Karpas-422 (cell line): ENCODE results near the gene PLEKHA5. TPM values are rescaled to one million over a fixed set of nuclear protein-coding genes. Genes with fewer than 3 reads are reported as not detected.

Experiments used
- DNase-seq: peaks from one replicate; pipeline ENCODE4 v3.0.0-alpha.2; 2015
- H2AFZ ChIP-seq: fragments of 200-600 bp; sonication (generic); 2 replicates; pipeline ENCODE4 v1.6.1; 2014; ENCODE audit warnings: antibody characterized with exemption, low read length, mixed read lengths
- H3K27ac ChIP-seq: fragments of 200-600 bp; sonication (generic); 2 replicates; pipeline ENCODE4 v1.5.1; 2014; ENCODE audit warnings: mild to moderate bottlenecking, low read length, moderate library complexity
- H3K27me3 ChIP-seq: fragments of 200-600 bp; sonication (generic); 2 replicates; pipeline ENCODE4 v1.6.1; 2014; ENCODE audit warnings: low read length, mixed read lengths
- H3K36me3 ChIP-seq: fragments of 200-600 bp; sonication (generic); 2 replicates; pipeline ENCODE4 v1.6.1; 2014; ENCODE audit warnings: low read length, mixed read lengths; ENCODE audit not compliant: insufficient read depth
- H3K4me1 ChIP-seq: fragments of 200-600 bp; sonication (generic); 2 replicates; pipeline ENCODE4 v1.6.1; 2014; ENCODE audit warnings: mild to moderate bottlenecking, low read length, mixed read lengths
- H3K4me2 ChIP-seq: fragments of 200-600 bp; sonication (generic); 2 replicates; pipeline ENCODE4 v1.6.1; 2014; ENCODE audit warnings: low read length, low read depth, mild to moderate bottlenecking; ENCODE audit not compliant: poor library complexity, severe bottlenecking
- H3K4me3 ChIP-seq: fragments of 200-600 bp; sonication (generic); 2 replicates; pipeline ENCODE4 v1.5.1; 2014; ENCODE audit warnings: mild to moderate bottlenecking, antibody characterized with exemption, low read length, mixed read lengths
- H3K79me2 ChIP-seq: fragments of 200-600 bp; sonication (generic); 2 replicates; pipeline ENCODE4 v1.6.1; 2014; ENCODE audit warnings: mild to moderate bottlenecking, low read length, mixed read lengths
- H3K9ac ChIP-seq: fragments of 200-600 bp; sonication (generic); 2 replicates; pipeline ENCODE4 v1.6.0; 2014; ENCODE audit warnings: low read length
- H3K9me2 ChIP-seq: fragments of 200-600 bp; sonication (generic), shearing (Covaris generic); replicated peaks from 2 replicates; pipeline ENCODE4 v1.6.0; 2014; ENCODE audit warnings: mild to moderate bottlenecking, low read length, moderate library complexity; ENCODE audit not compliant: insufficient read depth
- H3K9me3 ChIP-seq: fragments of 300-700, 200-600 bp; sonication (generic); 2 replicates; pipeline ENCODE4 v1.6.1; 2014; ENCODE audit warnings: low read length, mixed read lengths
- H4K20me1 ChIP-seq: fragments of 200-600 bp; sonication (generic); 2 replicates; pipeline ENCODE4 v1.6.1; 2014; ENCODE audit warnings: mild to moderate bottlenecking, antibody characterized with exemption, low read length, low read depth; ENCODE audit not compliant: insufficient read depth
- total RNA-seq: library from RNA; depleted of rRNA; stranded (reverse); fragments of >200 nt; shearing (Covaris generic); gene quantifications from 2 replicates; pipeline ENCODE4 v1.2.3, GENCODE V29; 2014; ENCODE audit warnings: low replicate concordance

The PLEKHA5 gene
- total RNA-seq, 1 experiment from 2014 or later: 189 TPM

DNA sequence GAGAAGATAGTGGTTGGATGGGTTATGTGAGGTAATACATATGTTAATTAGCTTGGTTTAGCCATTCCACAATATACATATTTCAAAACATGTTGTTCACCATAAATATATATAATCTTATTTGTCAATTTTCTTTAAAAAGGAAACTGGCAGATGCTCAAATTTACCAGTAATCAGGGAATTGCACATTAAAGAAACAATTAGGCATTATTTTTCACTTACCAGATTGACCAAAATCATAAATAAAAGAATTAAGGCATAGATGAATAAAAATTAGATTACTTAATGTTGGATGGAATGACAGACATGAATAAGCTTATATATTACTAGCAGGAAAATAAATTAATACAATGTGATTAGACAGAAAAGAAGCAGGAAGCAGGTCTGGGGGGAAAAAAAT is 147.2 kb downstream of the PLEKHA5 start:
- Histone ChIP-seq H3K9ac (no peak overlapping the region), H3K27me3 (no peaks in the 10 kb centered on the region), H3K9me3 (no peaks in the 10 kb centered on the region), H2AFZ (no peak overlapping the region), H3K79me2 (peaks cover 33% of the 10 kb centered on the region), H3K9me2 (no peaks in the 10 kb centered on the region), H3K36me3 (peaks cover 15% of the 10 kb centered on the region), H3K4me1 (peaks cover 11% of the 10 kb centered on the region; the same call in 1 of the 2 replicates), H3K4me3 (no peak overlapping the region), H4K20me1 (no peaks in the 10 kb centered on the region), H3K4me2 (no peak overlapping the region), H3K27ac (no peak overlapping the region)
- DNase-seq: no peak

DNA sequence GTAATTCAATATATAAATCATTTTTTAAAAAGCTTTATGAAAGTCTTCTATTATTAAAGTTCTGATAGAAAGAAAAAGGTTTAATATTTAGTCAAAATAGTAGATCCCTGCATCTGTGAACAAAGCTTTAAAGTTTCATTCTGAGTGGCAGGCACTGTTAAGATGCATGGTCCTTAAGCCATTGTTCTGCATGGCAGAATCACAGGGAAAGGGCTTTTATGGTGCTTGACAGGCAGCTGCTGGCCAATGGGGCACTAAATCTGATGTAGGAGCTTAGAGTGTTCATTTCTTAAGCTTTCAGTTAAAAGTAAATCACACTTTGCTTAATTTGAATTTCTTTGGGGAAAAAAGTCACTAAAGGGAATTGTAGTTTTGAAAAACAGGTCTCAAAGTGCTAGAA is 148.2 kb downstream of the PLEKHA5 start:
- no peak for DNase-seq
- H3K4me1 ChIP-seq: peaks cover 11% of the 10 kb centered on the region; the same call in 1 of the 2 replicates
- no peak overlapping the region for H2AFZ ChIP-seq
- H3K36me3 ChIP-seq: peaks cover 8% of the 10 kb centered on the region
- H3K27ac ChIP-seq: peak overlapping the region; percentile 48; the same call in 1 of the 2 replicates
- H3K9ac ChIP-seq: no peak overlapping the region
- H3K4me2 ChIP-seq: no peak overlapping the region
- H3K27me3 ChIP-seq: no peaks in the 10 kb centered on the region
- no peaks in the 10 kb centered on the region for H3K9me3 ChIP-seq
- peaks cover 33% of the 10 kb centered on the region for H3K79me2 ChIP-seq
- H3K9me2 ChIP-seq: no peaks in the 10 kb centered on the region
- no peak overlapping the region for H3K4me3 ChIP-seq
- no peaks in the 10 kb centered on the region for H4K20me1 ChIP-seq

DNA sequence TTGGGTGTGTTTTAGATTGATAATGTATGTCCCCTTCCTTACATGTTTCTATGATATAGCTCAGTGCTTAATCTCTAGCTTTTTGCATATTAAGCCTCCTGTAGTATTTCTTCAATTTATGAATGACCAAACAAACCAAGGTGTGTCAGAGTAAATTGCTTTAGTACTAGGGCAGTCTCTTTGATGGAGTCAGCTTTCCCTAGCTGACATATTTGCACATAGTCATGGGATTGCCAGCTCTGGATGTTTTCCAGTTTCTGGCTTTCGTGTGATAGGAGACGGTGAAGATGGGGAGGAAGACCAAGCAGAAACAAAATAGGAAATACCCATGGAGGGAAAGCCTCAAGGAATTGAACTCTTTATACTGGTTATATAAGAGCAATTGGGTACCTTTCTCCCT is 148.9 kb downstream of the PLEKHA5 start:
- Histone ChIP-seq H3K27me3 (no peaks in the 10 kb centered on the region), H3K36me3 (peaks cover 8% of the 10 kb centered on the region), H3K9ac (no peak overlapping the region), H3K4me2 (no peak overlapping the region), H3K27ac (no peak overlapping the region), H3K9me3 (no peaks in the 10 kb centered on the region), H3K4me1 (peaks cover 11% of the 10 kb centered on the region; the same call in 1 of the 2 replicates), H3K9me2 (no peaks in the 10 kb centered on the region), H3K79me2 (peaks cover 30% of the 10 kb centered on the region), H4K20me1 (no peaks in the 10 kb centered on the region), H3K4me3 (no peak overlapping the region), H2AFZ (no peak overlapping the region)
- DNase-seq: no peak

DNA sequence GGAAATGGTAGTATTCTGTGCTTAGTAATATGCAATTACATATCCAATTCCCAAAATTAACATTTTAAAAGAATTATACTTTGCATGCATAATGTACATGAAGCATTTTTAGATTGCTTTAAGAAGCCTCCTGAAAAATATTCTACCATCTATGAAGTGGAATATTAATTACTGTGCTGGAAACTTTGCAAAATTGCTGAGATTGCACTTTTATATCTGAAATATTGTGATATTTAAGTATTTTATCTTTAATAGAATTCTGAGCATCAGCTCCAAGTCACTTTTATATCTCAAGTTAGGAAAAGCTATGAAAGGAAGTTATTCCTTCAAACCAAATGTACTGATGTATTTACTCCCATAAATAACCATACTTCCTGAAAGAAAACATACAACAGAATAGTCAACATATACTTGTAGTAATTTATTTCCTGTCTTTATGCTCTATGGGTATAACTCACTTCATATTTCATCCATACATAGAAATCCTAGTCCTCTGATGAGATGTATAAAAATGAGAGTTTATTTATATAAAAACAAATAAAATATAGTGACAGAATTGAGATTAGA is 152.7 kb downstream of the PLEKHA5 start:
- H3K9ac ChIP-seq: no peak overlapping the region

DNA sequence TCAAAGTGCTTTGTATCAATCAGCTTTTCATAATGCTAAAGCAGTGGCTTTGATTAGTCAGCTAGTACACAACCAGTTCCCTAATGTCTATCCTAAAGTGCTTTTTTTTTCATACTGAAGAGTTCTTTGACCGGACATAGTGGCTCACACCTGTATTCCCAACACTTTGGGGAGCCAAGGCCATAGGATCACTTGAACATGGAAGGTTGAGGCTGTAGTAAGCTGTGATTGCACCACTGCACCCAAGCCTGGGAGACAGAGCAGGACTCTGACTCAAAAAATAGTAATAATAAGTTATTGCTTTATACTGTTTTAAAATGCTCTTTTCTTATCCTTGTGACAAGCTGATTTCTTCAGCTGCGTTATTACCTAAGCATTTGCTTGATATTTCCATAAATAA is 155.1 kb downstream of the PLEKHA5 start:
- Histone ChIP-seq H3K4me1 (no peaks in the 10 kb centered on the region), H3K4me2 (no peak overlapping the region), H3K4me3 (no peak overlapping the region), H3K9me3 (no peaks in the 10 kb centered on the region), H3K79me2 (0 out of 2 replicates have a peak, but pooled peaks cover 5% of the 10 kb centered on the region), H3K9ac (no peak overlapping the region), H3K9me2 (no peaks in the 10 kb centered on the region), H2AFZ (no peak overlapping the region), H3K36me3 (peaks cover 17% of the 10 kb centered on the region; the same call in 1 of the 2 replicates), H3K27ac (no peak overlapping the region), H3K27me3 (no peaks in the 10 kb centered on the region), H4K20me1 (no peaks in the 10 kb centered on the region)
- DNase-seq: no peak

More for the DNA sequence above, 152.7 kb downstream of the PLEKHA5 start:
- H3K79me2 ChIP-seq: peaks cover 8% of the 10 kb centered on the region; the same call in 1 of the 2 replicates
- peaks cover 8% of the 10 kb centered on the region; the same call in 1 of the 2 replicates for H3K36me3 ChIP-seq
- H3K4me2 ChIP-seq: no peak overlapping the region
- no peaks in the 10 kb centered on the region for H4K20me1 ChIP-seq
- no peaks in the 10 kb centered on the region for H3K27me3 ChIP-seq
- H3K4me1 ChIP-seq: no peaks in the 10 kb centered on the region
- no peak for DNase-seq
- no peak overlapping the region for H3K27ac ChIP-seq
- H3K4me3 ChIP-seq: no peak overlapping the region
- H3K9me2 ChIP-seq: no peaks in the 10 kb centered on the region
- no peaks in the 10 kb centered on the region for H3K9me3 ChIP-seq
- no peak overlapping the region for H2AFZ ChIP-seq

DNA sequence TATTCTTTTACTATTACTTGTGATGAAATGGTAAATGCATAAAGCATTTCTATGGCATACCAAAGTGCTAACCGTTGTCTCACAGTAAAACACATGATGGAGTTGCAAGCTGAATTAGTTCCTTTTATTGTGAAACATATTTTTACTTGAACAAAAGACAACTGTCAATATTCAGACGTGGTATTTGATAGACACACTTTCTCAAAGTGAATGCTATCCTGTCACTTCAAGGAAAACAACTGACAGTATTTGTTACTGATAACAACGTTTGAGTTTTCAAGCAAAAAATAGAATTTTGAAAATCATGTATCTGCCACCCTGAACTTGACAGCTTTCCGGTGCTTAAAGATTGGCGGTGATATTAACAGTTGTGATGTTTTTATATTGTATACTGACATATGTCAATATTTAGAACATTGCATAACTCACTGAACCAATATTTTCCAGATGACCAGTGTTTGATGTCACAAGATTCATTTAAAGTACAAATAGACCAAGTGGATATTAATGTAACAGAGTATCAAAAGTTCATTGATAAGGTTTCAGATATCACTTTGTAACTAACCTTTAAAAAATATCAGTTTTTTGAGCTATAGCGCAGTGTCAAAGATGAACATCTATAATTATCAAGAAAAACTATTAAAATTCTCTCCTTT is 156.4 kb downstream of the PLEKHA5 start:
- no peak overlapping the region for H3K27ac ChIP-seq
- no peaks in the 10 kb centered on the region for H3K9me3 ChIP-seq
- 0 out of 2 replicates have a peak, but pooled peaks cover 5% of the 10 kb centered on the region for H3K79me2 ChIP-seq
- H3K4me1 ChIP-seq: no peaks in the 10 kb centered on the region
- no peak for DNase-seq
- no peak overlapping the region for H3K4me2 ChIP-seq
- H3K36me3 ChIP-seq: peaks cover 23% of the 10 kb centered on the region; the same call in 1 of the 2 replicates
- H3K27me3 ChIP-seq: no peaks in the 10 kb centered on the region
- no peak overlapping the region for H2AFZ ChIP-seq
- H3K9ac ChIP-seq: no peak overlapping the region
- H3K9me2 ChIP-seq: no peaks in the 10 kb centered on the region
- H4K20me1 ChIP-seq: no peaks in the 10 kb centered on the region
- no peak overlapping the region for H3K4me3 ChIP-seq

DNA sequence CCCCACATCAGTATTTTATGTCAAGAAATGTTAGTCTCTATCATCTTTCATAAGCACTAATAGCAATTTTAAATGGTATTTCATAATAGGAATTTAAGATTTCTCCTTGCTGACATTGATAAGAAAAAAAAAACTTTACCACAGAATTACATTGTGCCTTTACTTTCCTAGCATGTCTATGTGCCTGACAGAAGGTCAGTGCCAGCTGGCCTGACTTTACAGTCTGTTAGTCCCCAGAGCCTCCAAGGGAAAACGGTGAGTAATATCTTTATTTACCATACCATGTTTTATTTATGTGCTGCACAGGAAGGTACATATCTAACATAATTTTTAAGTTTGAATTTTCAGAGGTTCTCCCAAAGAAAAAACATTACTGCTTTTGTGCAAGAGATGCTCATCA is 157.8 kb downstream of the PLEKHA5 start:
- Histone ChIP-seq H2AFZ (no peak overlapping the region), H4K20me1 (no peaks in the 10 kb centered on the region), H3K4me1 (no peaks in the 10 kb centered on the region), H3K9ac (no peak overlapping the region), H3K9me2 (no peaks in the 10 kb centered on the region), H3K4me2 (no peak overlapping the region), H3K9me3 (no peaks in the 10 kb centered on the region), H3K4me3 (no peak overlapping the region), H3K27me3 (no peaks in the 10 kb centered on the region), H3K79me2 (0 out of 2 replicates have a peak, but pooled peaks cover 5% of the 10 kb centered on the region), H3K27ac (no peak overlapping the region), H3K36me3 (peaks cover 23% of the 10 kb centered on the region; the same call in 1 of the 2 replicates)
- no peak for DNase-seq

DNA sequence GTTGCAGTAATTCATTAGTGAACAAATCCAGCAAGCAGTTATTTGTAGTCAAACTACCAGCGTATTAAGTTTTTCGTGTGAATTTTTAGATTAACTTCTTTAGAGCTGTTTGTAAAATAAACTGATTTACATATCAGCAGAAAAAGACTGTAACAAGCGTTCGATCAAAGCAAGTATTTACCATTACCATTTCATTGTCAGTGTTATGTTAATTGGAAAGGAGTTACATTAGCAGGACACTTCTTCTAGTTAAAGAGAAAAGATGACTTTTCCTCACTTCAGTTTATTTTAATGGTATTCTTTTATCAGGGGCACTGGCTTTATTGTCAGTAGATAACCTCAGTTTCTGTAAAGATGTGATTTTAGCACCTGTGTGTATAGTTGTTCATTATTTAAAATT is 158.6 kb downstream of the PLEKHA5 start:
- no peak for DNase-seq
- no peaks in the 10 kb centered on the region for H3K9me3 ChIP-seq
- H4K20me1 ChIP-seq: no peaks in the 10 kb centered on the region
- no peak overlapping the region for H3K27ac ChIP-seq
- peaks cover 23% of the 10 kb centered on the region; the same call in 1 of the 2 replicates for H3K36me3 ChIP-seq
- H2AFZ ChIP-seq: no peak overlapping the region
- H3K9ac ChIP-seq: no peak overlapping the region
- no peaks in the 10 kb centered on the region for H3K9me2 ChIP-seq
- H3K4me2 ChIP-seq: no peak overlapping the region
- H3K4me1 ChIP-seq: no peaks in the 10 kb centered on the region
- no peak overlapping the region for H3K4me3 ChIP-seq
- H3K27me3 ChIP-seq: no peaks in the 10 kb centered on the region
- 0 out of 2 replicates have a peak, but pooled peaks cover 5% of the 10 kb centered on the region for H3K79me2 ChIP-seq
